ENCODE measurements around the gene CHKA.

GRCh38 chr11:68053981-68054812 lies 67.0 kb downstream of the CHKA start:
- TF ChIP-seq POLR2AphosphoS5 (IDR thresholded peaks at IDR 0.05; ENCODE audit: borderline replicate concordance, low read depth, low read length) (no peak), EZH2 (IDR thresholded peaks at IDR 0.05) (no peak), FOXP2 (optimal IDR thresholded peaks at IDR 0.05; ENCODE audit: control extremely low read depth, extremely low read length, insufficient read depth) (no peak)

All from SK-N-MC (cell line).